Suprapubic skin (tissue), 4 donors: ENCODE measurements around the gene GOLGA3. TPM values are rescaled to one million over a fixed set of nuclear protein-coding genes. Genes with fewer than 3 reads are reported as not detected.
"Not testable (repeated sequence)": the region's sequence is repeated elsewhere in the genome, so short reads cannot be mapped to it uniquely, and the experiment has no call there.

Source experiments
- DNase-seq, 2 donors: peaks; one replicate each; pipeline ENCODE4 v3.0.0-alpha.2; 2019; ENCODE audit warnings: low spot score in 2 of 2
- H3K27ac ChIP-seq: fragments of 200-600 bp; sonication (generic); one replicate; pipeline ENCODE4 v1.5.1; 2019
- H3K27me3 ChIP-seq: fragments of 200-600 bp; sonication (generic); one replicate; pipeline ENCODE4 v1.5.1; 2019
- H3K36me3 ChIP-seq: fragments of 200-600 bp; sonication (generic); one replicate; pipeline ENCODE4 v1.5.1; 2019
- H3K4me1 ChIP-seq: fragments of 200-600 bp; sonication (generic); one replicate; pipeline ENCODE4 v1.5.1; 2019
- H3K4me3 ChIP-seq: fragments of 200-600 bp; sonication (generic); one replicate; pipeline ENCODE4 v1.5.1; 2019; ENCODE audit warnings: mild to moderate bottlenecking
- H3K9me3 ChIP-seq: fragments of 200-600 bp; sonication (generic); one replicate; pipeline ENCODE4 v1.5.1; 2019
- EP300 ChIP-seq: sonication (generic); formaldehyde crosslinking; IDR thresholded peaks from one replicate; pipeline ENCODE4 v1.6.1; 2017; ENCODE audit warnings: antibody characterized with exemption
- POLR2A ChIP-seq, 2 donors: fragments of 450-650 bp; IDR thresholded peaks; one replicate each; pipeline ENCODE4 v1.6.1; 2017; ENCODE audit warnings: antibody characterized with exemption in 2 of 2, mild to moderate bottlenecking in 2 of 2, moderate library complexity in 2 of 2
- POLR2AphosphoS5 ChIP-seq, 3 donors: sonication (generic); formaldehyde crosslinking; IDR thresholded peaks; one replicate each; pipeline ENCODE4 v1.6.1; 2017; ENCODE audit warnings: antibody characterized with exemption in 3 of 3
- WGBS: methylation state at CpG from one replicate; pipeline ENCODE4 v1.1.5; 2018; 5-methylcytosine and 5-hydroxymethylcytosine counted together
- total RNA-seq, 4 donors: library from RNA; depleted of rRNA; stranded (reverse); fragments of >200 nt; gene quantifications; one replicate each; pipeline ENCODE4 v1.1.0, GENCODE V29; 2016
- TF ChIP-seq, protein P1 (sequence below), 2 donors: fragments of 200-600 bp in 1 of 2; fragments of 450-650 bp in 1 of 2; sonication (generic) in 1 of 2; IDR thresholded peaks; one replicate each; pipeline ENCODE4 v1.5.1; 2016 to 2019; ENCODE audit warnings: antibody characterized with exemption in 2 of 2, mild to moderate bottlenecking in 1 of 2, moderate library complexity in 1 of 2

GOLGA3 gene
- total RNA-seq, 4 donors from 2014 or later = 75.8 to 98.4 (median 81.0) TPM

DNA sequence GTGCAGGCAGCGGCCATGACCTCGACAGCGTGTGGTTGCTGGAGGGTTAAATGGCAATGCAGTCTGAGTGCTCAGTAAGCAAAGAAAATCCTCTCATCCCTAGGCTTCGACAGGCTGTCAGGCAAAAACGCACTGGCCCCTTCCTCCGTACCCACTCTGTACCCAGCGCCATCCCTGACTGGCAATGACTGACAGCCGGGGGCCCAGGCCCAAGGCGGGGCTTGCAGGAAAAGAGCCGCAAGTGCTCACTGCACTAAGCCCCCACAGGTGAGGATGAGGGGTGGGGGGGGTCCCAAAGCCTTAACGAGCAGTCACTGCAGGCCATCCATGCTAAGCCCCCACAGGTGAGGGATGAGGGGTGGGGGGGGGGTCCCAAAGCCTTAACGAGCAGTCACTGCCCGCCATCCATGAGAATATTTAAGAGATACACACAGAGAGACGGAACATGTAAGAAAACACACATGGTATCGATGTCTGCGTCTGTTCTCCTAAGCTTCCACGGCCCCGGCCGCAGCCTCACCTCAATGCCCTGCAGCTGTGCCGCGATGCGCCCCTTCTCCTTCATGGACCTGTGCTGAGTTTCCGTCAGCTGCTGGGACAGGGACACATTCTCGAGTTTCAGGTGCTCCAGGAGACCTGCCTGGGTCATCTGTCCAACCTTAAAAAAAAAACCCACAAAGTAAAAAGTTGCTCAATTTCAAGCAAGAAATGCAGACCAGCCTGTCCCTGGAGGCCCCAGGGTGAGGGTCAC, 30.7 kb downstream of the GOLGA3 start:
- no peak for TF ChIP-seq EP300
- TF ChIP-seq POLR2A (IDR thresholded peaks at IDR 0.05) = no peak
- TF ChIP-seq, protein P1, sequence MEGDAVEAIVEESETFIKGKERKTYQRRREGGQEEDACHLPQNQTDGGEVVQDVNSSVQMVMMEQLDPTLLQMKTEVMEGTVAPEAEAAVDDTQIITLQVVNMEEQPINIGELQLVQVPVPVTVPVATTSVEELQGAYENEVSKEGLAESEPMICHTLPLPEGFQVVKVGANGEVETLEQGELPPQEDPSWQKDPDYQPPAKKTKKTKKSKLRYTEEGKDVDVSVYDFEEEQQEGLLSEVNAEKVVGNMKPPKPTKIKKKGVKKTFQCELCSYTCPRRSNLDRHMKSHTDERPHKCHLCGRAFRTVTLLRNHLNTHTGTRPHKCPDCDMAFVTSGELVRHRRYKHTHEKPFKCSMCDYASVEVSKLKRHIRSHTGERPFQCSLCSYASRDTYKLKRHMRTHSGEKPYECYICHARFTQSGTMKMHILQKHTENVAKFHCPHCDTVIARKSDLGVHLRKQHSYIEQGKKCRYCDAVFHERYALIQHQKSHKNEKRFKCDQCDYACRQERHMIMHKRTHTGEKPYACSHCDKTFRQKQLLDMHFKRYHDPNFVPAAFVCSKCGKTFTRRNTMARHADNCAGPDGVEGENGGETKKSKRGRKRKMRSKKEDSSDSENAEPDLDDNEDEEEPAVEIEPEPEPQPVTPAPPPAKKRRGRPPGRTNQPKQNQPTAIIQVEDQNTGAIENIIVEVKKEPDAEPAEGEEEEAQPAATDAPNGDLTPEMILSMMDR (IDR thresholded peaks at IDR 0.05) = no peak
- TF ChIP-seq POLR2AphosphoS5 (IDR thresholded peaks at IDR 0.05) = no peak
- WGBS = 92% methylated on average over 18 of the region's 24 CpGs
- no peaks in the 10 kb centered on the region for H3K9me3 ChIP-seq
- H3K27me3 ChIP-seq = no peaks in the 10 kb centered on the region
- no peak for DNase-seq
- no peaks in the 10 kb centered on the region for H3K4me1 ChIP-seq
- H3K27ac ChIP-seq = no peak overlapping the region
- peaks cover 94% of the 10 kb centered on the region for H3K36me3 ChIP-seq
- no peak overlapping the region for H3K4me3 ChIP-seq

DNA sequence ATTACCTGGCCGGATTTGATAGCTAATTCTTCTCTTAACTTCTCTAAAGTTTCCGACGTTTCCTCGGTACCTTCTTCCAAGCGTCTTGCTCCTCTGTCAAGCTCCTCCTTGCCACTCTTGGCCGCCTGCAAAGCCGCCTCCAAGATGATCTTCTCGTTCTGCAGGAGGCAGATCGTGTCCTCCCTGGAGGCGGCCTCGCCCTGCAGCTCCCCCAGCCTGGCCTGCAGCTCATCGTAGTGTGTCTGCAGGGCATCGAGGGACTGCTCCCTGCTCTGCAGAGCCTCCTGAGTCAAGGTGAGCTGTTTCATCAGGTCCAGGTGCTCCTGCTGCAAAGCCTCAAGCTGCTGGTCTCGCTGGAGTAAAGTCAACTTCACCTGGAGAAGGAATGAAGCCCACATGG, 32.8 kb downstream of the GOLGA3 start:
- peaks cover 88% of the 10 kb centered on the region for H3K36me3 ChIP-seq
- WGBS = 93% methylated on average over 14 of the region's 14 CpGs
- no peak for DNase-seq
- H3K4me3 ChIP-seq = no peak overlapping the region
- no peak overlapping the region for H3K27ac ChIP-seq
- no peaks in the 10 kb centered on the region for H3K4me1 ChIP-seq
- no peaks in the 10 kb centered on the region for H3K9me3 ChIP-seq
- TF ChIP-seq POLR2A (IDR thresholded peaks at IDR 0.05) (no peak), EP300 (no peak), POLR2AphosphoS5 (IDR thresholded peaks at IDR 0.05) (no peak)
- TF ChIP-seq, protein P1 (IDR thresholded peaks at IDR 0.05) = no peak
- no peaks in the 10 kb centered on the region for H3K27me3 ChIP-seq

DNA sequence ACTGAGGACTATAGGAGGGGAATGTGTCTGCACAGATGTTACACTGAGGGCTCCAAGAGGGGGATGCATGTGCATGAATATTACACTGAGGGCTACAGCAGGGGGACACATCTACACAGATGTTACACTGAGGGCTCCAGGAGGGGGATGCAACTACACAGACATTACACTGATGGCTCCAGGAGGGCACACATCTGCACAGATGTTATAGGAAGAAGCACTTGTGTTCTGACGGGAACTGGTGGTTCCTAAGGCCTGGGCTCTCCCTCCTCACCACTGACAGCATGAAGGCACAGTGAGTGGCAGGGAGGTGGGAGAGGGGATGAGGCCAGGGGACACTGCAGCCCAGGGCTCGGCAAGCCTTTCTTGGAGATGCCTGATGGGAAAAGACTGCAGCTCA, 36.7 kb downstream of the GOLGA3 start:
- H3K27me3 ChIP-seq, H3K27ac ChIP-seq, DNase-seq, H3K9me3 ChIP-seq, H3K4me3 ChIP-seq, H3K4me1 ChIP-seq: not testable (repeated sequence)
- WGBS = 100% methylated on average over 1 of the region's 2 CpGs
- peaks cover 84% of the 10 kb centered on the region for H3K36me3 ChIP-seq

DNA sequence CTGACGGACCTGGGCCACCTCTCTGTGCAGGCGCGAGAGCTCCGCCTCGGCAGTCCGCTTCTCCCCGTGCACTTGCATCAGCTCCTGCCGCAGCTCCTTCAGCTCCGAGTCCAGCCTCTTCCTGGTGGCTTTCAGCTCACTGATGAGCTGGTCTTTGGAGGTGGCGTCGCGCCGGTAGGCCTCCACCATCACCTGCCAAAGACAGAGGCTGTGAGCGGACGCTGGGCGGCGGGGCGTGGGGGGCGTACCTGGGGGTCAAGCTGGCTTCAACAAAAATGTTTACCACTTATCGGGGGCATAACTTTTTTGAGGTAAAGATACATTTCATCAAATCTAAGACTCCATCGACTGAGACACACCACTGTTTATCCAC, 39.6 kb downstream of the GOLGA3 start:
- DNase-seq = no peak
- TF ChIP-seq POLR2A (IDR thresholded peaks at IDR 0.05) = no peak
- TF ChIP-seq POLR2AphosphoS5 (IDR thresholded peaks at IDR 0.05) = no peak
- TF ChIP-seq EP300 = no peak
- TF ChIP-seq, protein P1 (IDR thresholded peaks at IDR 0.05) = no peak
- H3K27ac ChIP-seq = no peak overlapping the region
- no peaks in the 10 kb centered on the region for H3K9me3 ChIP-seq
- WGBS = 97% methylated on average over 21 of the region's 21 CpGs
- peaks cover 82% of the 10 kb centered on the region for H3K36me3 ChIP-seq
- H3K27me3 ChIP-seq = no peaks in the 10 kb centered on the region
- no peak overlapping the region for H3K4me3 ChIP-seq
- no peaks in the 10 kb centered on the region for H3K4me1 ChIP-seq

DNA sequence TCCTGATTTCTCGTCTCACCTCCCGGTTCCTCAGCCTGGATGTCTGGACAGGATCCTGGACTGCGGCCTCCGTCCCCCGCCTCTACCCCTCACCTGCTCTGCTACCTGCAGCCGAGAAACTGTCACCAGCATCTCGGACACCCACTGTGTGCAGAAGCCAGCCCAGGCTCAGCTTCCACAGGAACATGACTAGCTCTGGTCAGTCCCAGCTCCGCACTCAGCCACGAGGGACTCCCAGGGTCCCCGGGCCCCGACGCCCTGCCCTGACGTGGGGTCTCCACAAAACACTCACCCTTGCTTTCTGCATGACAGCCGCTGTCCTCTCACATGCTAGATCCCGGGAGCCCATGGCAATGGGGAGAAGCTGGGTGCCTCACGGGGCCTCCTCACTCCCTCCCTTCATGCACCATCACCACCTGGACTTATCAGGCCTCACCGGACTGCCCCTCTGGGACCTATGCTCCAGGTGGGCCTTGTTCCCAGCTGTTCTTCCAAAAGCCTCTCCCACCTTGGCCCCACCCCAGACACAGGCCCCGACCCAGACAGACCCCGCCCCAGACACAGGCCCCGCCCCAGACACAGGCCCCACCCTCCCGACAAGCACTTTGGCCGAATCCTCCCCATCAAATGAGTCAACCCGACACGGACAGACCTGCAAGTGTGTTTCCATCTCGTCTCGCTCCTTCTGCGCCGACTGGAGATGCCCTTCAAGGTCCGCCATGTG, 40.1 kb downstream of the GOLGA3 start:
- WGBS = 94% methylated on average over 29 of the region's 29 CpGs
- Histone ChIP-seq H3K36me3 (peaks cover 82% of the 10 kb centered on the region), H3K27ac (no peak overlapping the region), H3K9me3 (no peaks in the 10 kb centered on the region), H3K4me1 (no peaks in the 10 kb centered on the region), H3K27me3 (no peaks in the 10 kb centered on the region), H3K4me3 (no peak overlapping the region)
- DNase-seq = no peak
- TF ChIP-seq, protein P1 (IDR thresholded peaks at IDR 0.05) = no peak
- TF ChIP-seq EP300 (no peak), POLR2AphosphoS5 (IDR thresholded peaks at IDR 0.05) (no peak), POLR2A (IDR thresholded peaks at IDR 0.05) (no peak)
